Measurements from ENCODE around the gene CLSTN2.

Gene CLSTN2

GRCh38 chr3:140011611-140012277 lies 76.8 kb downstream of the CLSTN2 start:
- Histone ChIP-seq H3K9me2 (replicated peaks; ENCODE audit: insufficient read depth, low read length) (no peaks in the 10 kb centered on the region), H3K27ac (ENCODE audit: low read length) (no peak overlapping the region), H2AFZ (ENCODE audit: low read length) (no peak overlapping the region), H3K4me2 (ENCODE audit: low read depth, low read length) (no peak overlapping the region), H3K9me3 (replicated peaks; ENCODE audit: insufficient read depth, low read length) (no peaks in the 10 kb centered on the region), H3K4me1 (ENCODE audit: low read length) (no peaks in the 10 kb centered on the region), H3F3A (ENCODE audit: insufficient read depth, low read length) (no peaks in the 10 kb centered on the region), H4K20me1 (ENCODE audit: insufficient read depth, low read length) (no peaks in the 10 kb centered on the region), H3K27me3 (replicated peaks; ENCODE audit: insufficient read depth, low read length) (no peaks in the 10 kb centered on the region), H3K79me2 (ENCODE audit: low read length) (no peaks in the 10 kb centered on the region), H3K9ac (ENCODE audit: low read length) (no peak overlapping the region), H3K4me3 (ENCODE audit: low read length) (no peak overlapping the region), H3K36me3 (replicated peaks; ENCODE audit: insufficient read depth, low read length) (no peaks in the 10 kb centered on the region)
- TF ChIP-seq EZH2 (optimal IDR thresholded peaks at IDR 0.05; ENCODE audit: low read depth, low read length) = no peak
- TF ChIP-seq CTCF (IDR thresholded peaks at IDR 0.05; ENCODE audit: low read length) = no peak
- no peak for TF ChIP-seq EZH2phosphoT487 (IDR thresholded peaks at IDR 0.05; ENCODE audit: low read length)
- no peak for DNase-seq

GRCh38 chr3:140013220-140013619 lies 78.2 kb downstream of the CLSTN2 start:
- Histone ChIP-seq H3F3A (ENCODE audit: insufficient read depth, low read length) (no peaks in the 10 kb centered on the region), H3K9me2 (replicated peaks; ENCODE audit: insufficient read depth, low read length) (no peaks in the 10 kb centered on the region), H3K4me1 (ENCODE audit: low read length) (no peaks in the 10 kb centered on the region), H3K4me3 (ENCODE audit: low read length) (no peak overlapping the region), H3K9me3 (replicated peaks; ENCODE audit: insufficient read depth, low read length) (no peaks in the 10 kb centered on the region), H3K79me2 (ENCODE audit: low read length) (no peaks in the 10 kb centered on the region), H3K27ac (ENCODE audit: low read length) (no peak overlapping the region), H2AFZ (ENCODE audit: low read length) (no peak overlapping the region), H3K9ac (ENCODE audit: low read length) (no peak overlapping the region), H3K4me2 (ENCODE audit: low read depth, low read length) (no peak overlapping the region), H3K27me3 (replicated peaks; ENCODE audit: insufficient read depth, low read length) (no peaks in the 10 kb centered on the region), H4K20me1 (ENCODE audit: insufficient read depth, low read length) (no peaks in the 10 kb centered on the region), H3K36me3 (replicated peaks; ENCODE audit: insufficient read depth, low read length) (no peaks in the 10 kb centered on the region)
- no peak for DNase-seq
- no peak for TF ChIP-seq EZH2 (optimal IDR thresholded peaks at IDR 0.05; ENCODE audit: low read depth, low read length)
- TF ChIP-seq EZH2phosphoT487 (IDR thresholded peaks at IDR 0.05; ENCODE audit: low read length) = no peak
- TF ChIP-seq CTCF (IDR thresholded peaks at IDR 0.05; ENCODE audit: low read length) = no peak

DNA sequence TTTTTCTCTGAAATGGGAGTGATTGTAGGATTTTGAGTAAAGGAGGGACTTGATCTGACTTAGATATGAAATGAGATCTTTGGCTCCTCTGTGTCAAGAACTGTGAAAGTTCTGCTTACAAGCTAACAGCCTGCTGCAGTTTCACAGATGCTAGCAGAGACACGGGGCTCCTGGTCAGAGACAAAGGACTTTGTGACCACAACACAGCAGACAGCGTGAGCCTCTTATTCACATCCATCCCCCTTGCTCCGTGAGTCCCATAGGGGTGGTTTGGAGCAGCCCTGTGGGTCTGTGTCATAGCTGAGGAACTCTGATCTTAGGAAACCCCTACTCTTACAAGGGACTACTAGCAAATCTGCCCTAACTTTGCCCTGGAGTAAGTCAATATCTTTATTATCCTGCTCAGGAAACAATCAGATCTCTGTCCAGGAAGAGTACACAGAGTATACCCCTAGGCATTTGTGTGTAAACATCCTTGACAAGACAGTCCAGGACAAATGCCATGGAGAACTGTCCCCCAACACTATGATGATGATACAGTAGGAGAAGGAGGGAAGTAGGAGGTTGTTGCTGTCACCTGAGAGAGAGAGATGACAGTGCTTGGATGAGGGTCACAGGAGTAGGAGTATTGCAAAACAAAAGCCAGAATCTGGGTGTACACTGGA lies 80.0 kb downstream of the CLSTN2 start:
- H3K4me1 ChIP-seq (ENCODE audit: low read length) = no peaks in the 10 kb centered on the region
- no peaks in the 10 kb centered on the region for H3K9me3 ChIP-seq (replicated peaks; ENCODE audit: insufficient read depth, low read length)
- DNase-seq = no peak
- H3K9me2 ChIP-seq (replicated peaks; ENCODE audit: insufficient read depth, low read length) = no peaks in the 10 kb centered on the region
- H3K4me3 ChIP-seq (ENCODE audit: low read length) = no peak overlapping the region
- no peaks in the 10 kb centered on the region for H3K36me3 ChIP-seq (replicated peaks; ENCODE audit: insufficient read depth, low read length)
- no peaks in the 10 kb centered on the region for H3K79me2 ChIP-seq (ENCODE audit: low read length)
- H3K27ac ChIP-seq (ENCODE audit: low read length) = no peak overlapping the region
- H3K27me3 ChIP-seq (replicated peaks; ENCODE audit: insufficient read depth, low read length) = no peaks in the 10 kb centered on the region
- H3K4me2 ChIP-seq (ENCODE audit: low read depth, low read length) = no peak overlapping the region
- H4K20me1 ChIP-seq (ENCODE audit: insufficient read depth, low read length) = no peaks in the 10 kb centered on the region
- no peak for TF ChIP-seq CTCF (IDR thresholded peaks at IDR 0.05; ENCODE audit: low read length)
- no peak for TF ChIP-seq EZH2phosphoT487 (IDR thresholded peaks at IDR 0.05; ENCODE audit: low read length)
- no peak for TF ChIP-seq EZH2 (optimal IDR thresholded peaks at IDR 0.05; ENCODE audit: low read depth, low read length)
- H3K9ac ChIP-seq (ENCODE audit: low read length) = no peak overlapping the region
- H2AFZ ChIP-seq (ENCODE audit: low read length) = no peak overlapping the region
- H3F3A ChIP-seq (ENCODE audit: insufficient read depth, low read length) = no peaks in the 10 kb centered on the region

All from MM.1S (cell line).